SU-DHL-6 (cell line): ENCODE measurements around the gene REC114.

Source experiments
- H2AFZ ChIP-seq: fragments of 200-600 bp; sonication (generic); 2 replicates; pipeline ENCODE4 v1.6.1; 2014; ENCODE audit warnings: low read depth, mild to moderate bottlenecking, moderate library complexity, mixed read lengths, antibody characterized with exemption, low read length; ENCODE audit not compliant: severe bottlenecking
- H3F3A ChIP-seq: fragments of 200-600 bp; shearing (Covaris generic); 2 replicates; pipeline ENCODE4 v1.6.0; 2016; ENCODE audit warnings: antibody characterized with exemption, mild to moderate bottlenecking; ENCODE audit not compliant: insufficient read depth
- H3K27ac ChIP-seq: fragments of 200-600 bp; sonication (generic); 2 replicates; pipeline ENCODE4 v1.5.1; 2016; ENCODE audit warnings: low read depth, mild to moderate bottlenecking, low read length, moderate library complexity, mixed read lengths
- H3K27me3 ChIP-seq: fragments of 200-600 bp; sonication (generic), shearing (Covaris generic); 2 replicates; pipeline ENCODE4 v1.6.0; 2014; ENCODE audit warnings: mild to moderate bottlenecking, low read length
- H3K36me3 ChIP-seq: fragments of 200-600 bp; sonication (generic); 2 replicates; pipeline ENCODE4 v1.6.1; 2014; ENCODE audit warnings: mild to moderate bottlenecking, low read length, mixed read lengths
- H3K4me2 ChIP-seq: fragments of 300-600, 200-600 bp; shearing (Covaris generic), sonication (generic); 2 replicates; pipeline ENCODE4 v1.6.0; 2014; ENCODE audit warnings: low read length, low read depth, mild to moderate bottlenecking; ENCODE audit not compliant: poor library complexity, severe bottlenecking
- H3K4me3 ChIP-seq: fragments of 200-600 bp; sonication (generic); 2 replicates; pipeline ENCODE4 v1.5.1; 2014; ENCODE audit warnings: antibody characterized with exemption, low read length, mild to moderate bottlenecking, mixed read lengths; ENCODE audit not compliant: insufficient read depth, poor library complexity, severe bottlenecking
- H3K79me2 ChIP-seq: fragments of 200-600 bp; sonication (generic); 2 replicates; pipeline ENCODE4 v1.6.1; 2014; ENCODE audit warnings: mild to moderate bottlenecking, low read length, moderate library complexity; ENCODE audit not compliant: insufficient read depth
- H3K9ac ChIP-seq: fragments of 200-600 bp; sonication (generic); 2 replicates; pipeline ENCODE4 v1.7.0; 2014; ENCODE audit warnings: mild to moderate bottlenecking, low read length
- H3K9me2 ChIP-seq: fragments of 200-600 bp; sonication (generic); replicated peaks from 2 replicates; pipeline ENCODE4 v1.6.1; 2014; ENCODE audit warnings: low read length; ENCODE audit not compliant: insufficient read depth
- H3K9me3 ChIP-seq: fragments of 200-600 bp; sonication (generic); 2 replicates; pipeline ENCODE4 v1.6.1; 2014; ENCODE audit warnings: low read length, mixed read lengths; ENCODE audit not compliant: insufficient read depth
- H4K20me1 ChIP-seq: fragments of 200-600 bp; sonication (generic); 2 replicates; pipeline ENCODE4 v1.6.1; 2014; ENCODE audit warnings: low read depth, mild to moderate bottlenecking, antibody characterized with exemption, low read length, moderate library complexity, mixed read lengths
- CTCF ChIP-seq: fragments of 200-600 bp; sonication (generic); IDR thresholded peaks from one replicate; pipeline ENCODE4 v1.5.1; 2017; ENCODE audit warnings: antibody characterized with exemption, mild to moderate bottlenecking, low read length, moderate library complexity; ENCODE audit not compliant: insufficient read depth, poor library complexity, severe bottlenecking
- EZH2phosphoT487 ChIP-seq: fragments of 200-600 bp; sonication (generic), shearing (Covaris generic); conservative IDR thresholded peaks from 2 replicates; pipeline ENCODE4 v1.6.1; 2018; ENCODE audit warnings: mild to moderate bottlenecking, antibody characterized with exemption, low read length, moderate library complexity, mixed read lengths

Gene REC114

GRCh38 chr15:73437543-73438109, 5.3 kb upstream of the REC114 start:
- Histone ChIP-seq H3K27ac (no peak overlapping the region), H3K9me3 (no peaks in the 10 kb centered on the region), H3K4me2 (no peak overlapping the region), H3K36me3 (no peaks in the 10 kb centered on the region), H3F3A (no peaks in the 10 kb centered on the region), H2AFZ (no peak overlapping the region), H4K20me1 (no peaks in the 10 kb centered on the region; the same call in 1 of the 2 replicates), H3K9ac (no peak overlapping the region), H3K4me3 (no peak overlapping the region), H3K79me2 (no peaks in the 10 kb centered on the region), H3K9me2 (no peaks in the 10 kb centered on the region), H3K27me3 (no peaks in the 10 kb centered on the region)
- TF ChIP-seq CTCF (no peak), EZH2phosphoT487 (no peak)

DNA sequence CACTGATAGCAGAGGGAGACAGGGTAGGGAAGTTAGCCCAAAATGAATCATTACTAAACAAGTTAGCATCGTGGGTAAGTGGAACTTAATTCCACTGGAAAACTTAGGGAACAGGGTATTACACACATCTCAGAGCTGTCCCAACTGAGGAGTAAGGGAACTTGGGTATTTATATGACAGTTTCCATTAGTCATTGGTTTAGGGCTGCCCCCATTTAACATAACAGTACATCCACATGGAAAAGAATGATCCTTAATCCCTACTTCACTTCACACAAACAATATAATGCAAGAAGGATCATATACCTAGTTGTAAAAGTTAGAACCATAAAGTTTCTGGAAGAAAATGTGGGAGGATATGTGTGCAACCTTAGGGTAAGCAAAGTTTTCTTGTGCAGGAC, 4.3 kb upstream of the REC114 start:
- no peaks in the 10 kb centered on the region for H3F3A ChIP-seq
- H3K79me2 ChIP-seq, result no peaks in the 10 kb centered on the region
- no peaks in the 10 kb centered on the region for H3K27me3 ChIP-seq
- no peaks in the 10 kb centered on the region for H3K36me3 ChIP-seq
- H3K4me2 ChIP-seq, result no peak overlapping the region
- H3K9me3 ChIP-seq, result no peaks in the 10 kb centered on the region
- H2AFZ ChIP-seq, result no peak overlapping the region
- no peak for TF ChIP-seq EZH2phosphoT487
- TF ChIP-seq CTCF, result no peak
- H3K27ac ChIP-seq, result no peak overlapping the region
- no peaks in the 10 kb centered on the region for H3K9me2 ChIP-seq
- H3K4me3 ChIP-seq, result no peak overlapping the region
- no peaks in the 10 kb centered on the region for H4K20me1 ChIP-seq
- no peak overlapping the region for H3K9ac ChIP-seq

- no peak overlapping the region for H3K4me2 ChIP-seq
- H3F3A ChIP-seq, result no peaks in the 10 kb centered on the region
- H3K36me3 ChIP-seq, result no peaks in the 10 kb centered on the region
- no peaks in the 10 kb centered on the region for H3K9me2 ChIP-seq
- no peaks in the 10 kb centered on the region for H4K20me1 ChIP-seq
- H3K27ac ChIP-seq, result no peak overlapping the region
- H3K9me3 ChIP-seq, result no peaks in the 10 kb centered on the region
- H3K9ac ChIP-seq, result no peak overlapping the region
- H2AFZ ChIP-seq, result no peak overlapping the region
- no peaks in the 10 kb centered on the region for H3K79me2 ChIP-seq
- H3K27me3 ChIP-seq, result no peaks in the 10 kb centered on the region
- TF ChIP-seq EZH2phosphoT487 (no peak), CTCF (no peak)
- no peak overlapping the region for H3K4me3 ChIP-seq
These were observed 2.4 kb upstream of the REC114 start for GRCh38 chr15:73440571-73440970.
